ENCODE measurements around the gene CERS5.
"Not testable (repeated sequence)": the region's sequence is repeated elsewhere in the genome, so short reads cannot be mapped to it uniquely, and the experiment has no call there.

CERS5 gene

GRCh38 chr12:50185970-50186663 is 18.9 kb upstream of the CERS5 start:
- no peak for DNase-seq

- no peak for DNase-seq
Observed at GRCh38 chr12:50185301-50185895, 18.2 kb upstream of the CERS5 start.

GRCh38 chr12:50184261-50184660 is 17.1 kb upstream of the CERS5 start:
- no peak for DNase-seq

GRCh38 chr12:50182461-50182860 is 15.3 kb upstream of the CERS5 start:
- DNase-seq: no peak

GRCh38 chr12:50181691-50182090 is 14.5 kb upstream of the CERS5 start:
- no peak for DNase-seq

- no peak for DNase-seq
Observed at GRCh38 chr12:50175716-50176026, 8.5 kb upstream of the CERS5 start.

GRCh38 chr12:50174971-50175715 is 8.0 kb upstream of the CERS5 start:
- peak; percentile 80 for DNase-seq

GRCh38 chr12:50166799-50167048 is 445 bp downstream of the CERS5 start:
- DNase-seq: no peak

GRCh38 chr12:50164963-50165362 is 2.2 kb downstream of the CERS5 start:
- no peak for DNase-seq

GRCh38 chr12:50162230-50162629 is 4.9 kb downstream of the CERS5 start:
- no peak for DNase-seq

- no peak for DNase-seq
Observed at GRCh38 chr12:50160643-50161042, 6.5 kb downstream of the CERS5 start.

GRCh38 chr12:50157259-50157658 is 9.9 kb downstream of the CERS5 start:
- no peak for DNase-seq

GRCh38 chr12:50156641-50157040 is 10.5 kb downstream of the CERS5 start:
- DNase-seq: no peak

- DNase-seq: not testable (repeated sequence)
Observed at GRCh38 chr12:50154947-50155346, 12.2 kb downstream of the CERS5 start.

GRCh38 chr12:50151047-50151687 is 16.0 kb downstream of the CERS5 start:
- DNase-seq: no peak

GRCh38 chr12:50149311-50149710 is 17.9 kb downstream of the CERS5 start:
- no peak for DNase-seq

- not testable (repeated sequence) for DNase-seq
Observed at GRCh38 chr12:50148011-50148410, 19.2 kb downstream of the CERS5 start.

GRCh38 chr12:50147281-50147680 is 19.9 kb downstream of the CERS5 start:
- DNase-seq: no peak

GRCh38 chr12:50145439-50145838 is 21.7 kb downstream of the CERS5 start:
- no peak for DNase-seq

- no peak for DNase-seq
Observed at GRCh38 chr12:50142993-50143392, 24.2 kb downstream of the CERS5 start.

- no peak for DNase-seq
Observed at GRCh38 chr12:50132505-50133135, 34.5 kb downstream of the CERS5 start.

GRCh38 chr12:50129290-50129689 is 37.9 kb downstream of the CERS5 start:
- DNase-seq: no peak

GRCh38 chr12:50127546-50127945 is 39.6 kb downstream of the CERS5 start:
- DNase-seq: peak; percentile 63

GRCh38 chr12:50123203-50123602 is 44.0 kb downstream of the CERS5 start:
- DNase-seq: no peak
